ENCODE results near the gene TCF12.

Gene TCF12

GRCh38 chr15:57054204-57054750 lies 135.8 kb downstream of the TCF12 start:
- no peak for DNase-seq

- DNase-seq, result no peak
These were observed 137.9 kb downstream of the TCF12 start for GRCh38 chr15:57056357-57056756.

GRCh38 chr15:57057134-57057930 lies 138.9 kb downstream of the TCF12 start:
- DNase-seq, result no peak

- DNase-seq, result no peak
These were observed 140.7 kb downstream of the TCF12 start for GRCh38 chr15:57059026-57059660.

GRCh38 chr15:57060799-57061198 lies 142.4 kb downstream of the TCF12 start:
- DNase-seq, result no peak

- no peak for DNase-seq
These were observed 142.8 kb downstream of the TCF12 start for GRCh38 chr15:57061281-57061680.

GRCh38 chr15:57061696-57062095 lies 143.3 kb downstream of the TCF12 start:
- no peak for DNase-seq

GRCh38 chr15:57064033-57064432 lies 145.6 kb downstream of the TCF12 start:
- DNase-seq, result no peak

GRCh38 chr15:57069423-57069822 lies 151.0 kb downstream of the TCF12 start:
- no peak for DNase-seq

GRCh38 chr15:57070674-57071073 lies 152.2 kb downstream of the TCF12 start:
- no peak for DNase-seq

- no peak for DNase-seq
These were observed 161.0 kb downstream of the TCF12 start for GRCh38 chr15:57079446-57079845.

- DNase-seq, result no peak
These were observed 161.6 kb downstream of the TCF12 start for GRCh38 chr15:57079931-57080620.

GRCh38 chr15:57082054-57082728 lies 163.7 kb downstream of the TCF12 start:
- no peak for DNase-seq

GRCh38 chr15:57084192-57084591 lies 165.7 kb downstream of the TCF12 start:
- no peak for DNase-seq

GRCh38 chr15:57085267-57085666 lies 166.8 kb downstream of the TCF12 start:
- no peak for DNase-seq

GRCh38 chr15:57086857-57087427 lies 168.5 kb downstream of the TCF12 start:
- DNase-seq, result no peak

GRCh38 chr15:57089815-57090495 lies 171.5 kb downstream of the TCF12 start:
- DNase-seq, result no peak

- DNase-seq, result no peak
These were observed 172.0 kb downstream of the TCF12 start for GRCh38 chr15:57090496-57090859.

- no peak for DNase-seq
These were observed 173.2 kb downstream of the TCF12 start for GRCh38 chr15:57091636-57092035.

- DNase-seq, result no peak
These were observed 173.8 kb downstream of the TCF12 start for GRCh38 chr15:57092252-57092651.

- no peak for DNase-seq
These were observed 176.1 kb downstream of the TCF12 start for GRCh38 chr15:57094321-57095257.

Data from T-helper 9 cell (primary cell).